Fibroblast of villous mesenchyme (primary cell): ENCODE measurements around the gene ARAP1. TPM values are rescaled to one million over a fixed set of nuclear protein-coding genes. Genes with fewer than 3 reads are reported as not detected.
A peak's percentile ranks its signal among the peaks of the same experiment; 100 is the strongest.

Experiments used
- DNase-seq: peaks from one replicate; pipeline ENCODE4 v3.0.0-alpha.2; 2010; ENCODE audit warnings: low read depth
- H3K4me3 ChIP-seq: 2 replicates; pipeline ENCODE4 v1.5.1; 2011; ENCODE audit warnings: low read depth, mild to moderate bottlenecking, low read length
- total RNA-seq: library from RNA; depleted of rRNA; stranded (reverse); fragments of >200 nt; gene quantifications from 2 replicates; pipeline ENCODE4 v1.2.3, GENCODE V29; 2012
- TF ChIP-seq, protein P1 (sequence below): IDR thresholded peaks from 2 replicates; pipeline ENCODE4 v1.5.1; 2012; ENCODE audit warnings: low read depth, mild to moderate bottlenecking, low read length; ENCODE audit not compliant: insufficient read depth

Gene ARAP1
- total RNA-seq, 1 donor: 73.0 TPM

DNA sequence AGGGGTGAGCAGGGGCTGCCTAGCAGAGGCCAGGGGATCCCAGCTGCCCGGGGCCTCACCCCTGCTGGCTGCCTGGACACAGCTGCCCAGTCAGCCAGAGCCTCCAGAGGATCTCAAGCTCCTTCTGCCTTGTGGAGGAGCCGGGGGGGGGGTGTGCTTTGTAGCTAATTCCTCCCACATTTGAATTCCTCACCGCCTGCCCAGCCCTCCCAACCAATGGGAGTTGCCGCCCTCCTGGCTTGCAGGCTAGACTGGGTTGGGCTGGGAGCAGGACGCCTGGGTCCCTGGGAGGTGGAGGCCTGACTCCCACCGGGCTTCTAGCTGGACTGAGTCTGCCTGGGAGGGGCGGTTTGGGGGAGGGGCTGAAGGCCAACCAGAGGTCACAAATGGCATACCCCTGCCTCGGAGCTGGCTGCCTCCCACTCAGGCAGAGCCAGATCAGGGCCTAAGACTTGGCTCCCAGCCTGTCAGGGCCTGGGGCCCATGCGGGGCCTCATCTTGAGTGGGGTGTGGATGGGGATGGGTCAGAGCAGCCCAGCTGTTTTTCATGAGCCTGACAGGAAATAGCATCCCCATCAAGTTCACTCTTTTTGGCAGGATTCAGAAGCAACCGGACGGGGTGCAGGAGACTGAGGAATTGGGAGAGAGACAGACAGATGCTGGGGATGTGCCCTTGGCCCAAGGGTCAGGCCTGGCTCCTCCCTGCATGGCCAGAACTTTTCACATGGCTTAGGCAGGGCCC is 48.8 kb downstream of the ARAP1 start:
- peak; percentile 81 for DNase-seq
- H3K4me3 ChIP-seq: no peak overlapping the region
- TF ChIP-seq, protein P1, sequence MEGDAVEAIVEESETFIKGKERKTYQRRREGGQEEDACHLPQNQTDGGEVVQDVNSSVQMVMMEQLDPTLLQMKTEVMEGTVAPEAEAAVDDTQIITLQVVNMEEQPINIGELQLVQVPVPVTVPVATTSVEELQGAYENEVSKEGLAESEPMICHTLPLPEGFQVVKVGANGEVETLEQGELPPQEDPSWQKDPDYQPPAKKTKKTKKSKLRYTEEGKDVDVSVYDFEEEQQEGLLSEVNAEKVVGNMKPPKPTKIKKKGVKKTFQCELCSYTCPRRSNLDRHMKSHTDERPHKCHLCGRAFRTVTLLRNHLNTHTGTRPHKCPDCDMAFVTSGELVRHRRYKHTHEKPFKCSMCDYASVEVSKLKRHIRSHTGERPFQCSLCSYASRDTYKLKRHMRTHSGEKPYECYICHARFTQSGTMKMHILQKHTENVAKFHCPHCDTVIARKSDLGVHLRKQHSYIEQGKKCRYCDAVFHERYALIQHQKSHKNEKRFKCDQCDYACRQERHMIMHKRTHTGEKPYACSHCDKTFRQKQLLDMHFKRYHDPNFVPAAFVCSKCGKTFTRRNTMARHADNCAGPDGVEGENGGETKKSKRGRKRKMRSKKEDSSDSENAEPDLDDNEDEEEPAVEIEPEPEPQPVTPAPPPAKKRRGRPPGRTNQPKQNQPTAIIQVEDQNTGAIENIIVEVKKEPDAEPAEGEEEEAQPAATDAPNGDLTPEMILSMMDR: no peak

DNA sequence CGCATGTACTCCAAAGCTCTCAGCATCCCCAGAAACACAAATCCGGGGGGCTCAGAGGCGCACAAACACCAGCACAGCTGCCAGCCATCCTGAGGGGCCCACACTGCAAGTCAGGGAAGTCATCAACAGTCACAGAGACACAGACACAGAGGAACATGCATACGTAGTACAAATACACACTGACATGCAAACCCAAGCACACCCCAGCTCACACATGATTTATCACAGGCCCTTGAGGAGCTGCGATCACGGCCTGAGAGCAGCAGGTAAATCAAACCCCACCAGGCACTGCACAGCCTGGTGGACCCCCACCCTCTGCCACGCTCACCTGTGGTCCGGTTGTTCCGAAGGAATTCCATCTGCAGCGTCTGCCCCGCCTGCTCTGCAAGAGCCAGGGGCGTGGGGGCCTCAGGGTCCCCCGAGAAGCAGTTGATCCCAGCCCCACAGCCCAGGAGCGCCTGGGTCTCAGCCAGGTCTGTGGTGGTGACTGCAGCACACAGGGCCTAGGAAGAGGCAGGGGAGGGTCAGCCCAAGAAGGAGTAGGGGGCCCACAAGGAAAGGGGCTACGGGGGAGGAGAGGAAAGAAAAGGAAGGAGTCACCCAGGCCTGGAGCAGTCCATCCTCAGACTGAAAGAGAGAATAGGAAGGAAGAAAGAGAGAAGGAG is 49.5 kb downstream of the ARAP1 start:
- H3K4me3 ChIP-seq: peak overlapping the region; percentile 21
- TF ChIP-seq, protein P1: no peak
- DNase-seq: no peak

DNA sequence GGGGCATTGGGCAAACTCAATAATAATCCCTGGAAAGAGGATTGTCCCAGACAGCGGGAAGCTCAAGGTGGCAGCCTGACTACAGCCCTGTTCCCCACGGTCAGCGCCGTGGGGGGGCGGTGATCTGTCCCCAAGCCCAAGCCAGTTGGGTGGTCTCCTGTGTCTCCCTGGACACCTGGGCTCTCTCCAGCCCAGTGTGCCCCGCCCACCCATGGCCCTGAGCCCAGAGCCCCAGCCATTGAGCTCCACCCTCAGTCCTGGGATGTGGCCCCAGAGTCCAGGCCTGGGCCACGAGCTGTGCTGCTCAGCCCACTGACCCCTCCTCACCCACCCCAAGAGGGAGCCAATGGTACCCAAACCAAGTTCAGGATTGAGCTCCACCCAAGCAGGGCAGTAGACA is 50.1 kb downstream of the ARAP1 start:
- no peak for DNase-seq
- TF ChIP-seq, protein P1: no peak
- no peak overlapping the region for H3K4me3 ChIP-seq

DNA sequence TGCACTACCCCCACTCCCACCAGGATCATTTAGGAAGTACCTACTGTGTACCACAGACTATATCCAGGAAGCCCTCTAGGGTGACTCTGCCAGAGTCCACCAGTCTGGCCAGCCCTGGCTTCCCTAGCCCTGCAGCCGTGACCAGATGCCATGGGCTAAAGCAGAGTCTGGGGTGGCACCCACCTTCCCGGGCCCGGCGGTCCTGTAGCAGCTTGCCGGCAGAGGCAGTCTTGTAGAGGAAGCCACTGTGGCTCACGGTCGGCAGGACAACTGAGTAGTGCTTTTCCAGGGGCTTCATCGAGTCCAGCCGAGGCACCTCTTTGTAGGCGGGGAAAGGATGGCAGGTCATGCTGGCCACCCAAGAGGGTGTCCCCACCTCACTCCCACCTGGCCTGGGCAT is 50.7 kb downstream of the ARAP1 start:
- TF ChIP-seq, protein P1: no peak
- H3K4me3 ChIP-seq: no peak overlapping the region
- no peak for DNase-seq

DNA sequence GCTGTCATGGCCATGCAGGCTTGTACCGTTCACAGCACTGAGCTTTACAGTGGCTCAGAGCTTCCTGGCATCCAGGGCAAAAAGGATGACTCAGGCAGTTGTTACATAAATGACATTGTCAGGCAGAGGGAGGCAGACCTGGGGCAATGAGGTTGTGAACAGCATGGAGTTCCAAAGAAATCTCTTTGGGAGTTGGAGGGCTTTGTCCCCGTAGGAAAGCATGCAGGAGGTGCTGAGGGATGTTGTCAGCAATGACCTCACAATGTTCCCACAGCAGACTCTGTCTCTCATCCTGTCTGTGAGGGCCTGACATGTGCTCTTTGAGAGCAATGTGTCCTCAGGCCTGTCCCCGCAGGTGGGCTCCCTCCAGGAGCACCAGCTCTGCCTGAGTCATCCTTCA is 52.1 kb downstream of the ARAP1 start:
- H3K4me3 ChIP-seq: no peak overlapping the region
- TF ChIP-seq, protein P1: no peak
- DNase-seq: no peak

DNA sequence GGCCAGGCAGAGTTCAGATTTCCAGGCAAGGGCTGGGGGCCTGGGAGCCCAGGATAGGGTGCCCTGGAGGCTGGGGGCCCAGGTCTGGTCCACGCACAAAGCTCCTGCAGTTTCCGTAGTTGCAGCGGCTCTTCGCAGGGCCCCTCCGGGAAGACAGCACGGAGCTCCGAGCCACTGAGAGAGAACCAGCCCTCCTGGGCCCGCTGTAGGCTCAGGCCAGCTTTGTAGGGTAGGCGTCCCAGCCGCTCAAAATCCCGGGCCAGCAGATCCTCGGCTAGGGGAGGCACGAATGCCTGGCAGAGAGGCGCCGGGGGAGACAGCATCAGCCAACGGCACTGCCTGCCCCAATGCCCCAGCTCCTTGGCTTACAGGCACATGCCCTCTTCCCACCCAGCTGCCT is 54.4 kb downstream of the ARAP1 start:
- no peak overlapping the region for H3K4me3 ChIP-seq
- no peak for DNase-seq
- TF ChIP-seq, protein P1: no peak
